ENCODE measurements around the gene SHROOM3. TPM values are rescaled to one million over a fixed set of nuclear protein-coding genes. Genes with fewer than 3 reads are reported as not detected.

The SHROOM3 gene
- total and polyA plus RNA-seq, 4 donors = 4.7 to 25.8 (median 8.7) TPM

DNA sequence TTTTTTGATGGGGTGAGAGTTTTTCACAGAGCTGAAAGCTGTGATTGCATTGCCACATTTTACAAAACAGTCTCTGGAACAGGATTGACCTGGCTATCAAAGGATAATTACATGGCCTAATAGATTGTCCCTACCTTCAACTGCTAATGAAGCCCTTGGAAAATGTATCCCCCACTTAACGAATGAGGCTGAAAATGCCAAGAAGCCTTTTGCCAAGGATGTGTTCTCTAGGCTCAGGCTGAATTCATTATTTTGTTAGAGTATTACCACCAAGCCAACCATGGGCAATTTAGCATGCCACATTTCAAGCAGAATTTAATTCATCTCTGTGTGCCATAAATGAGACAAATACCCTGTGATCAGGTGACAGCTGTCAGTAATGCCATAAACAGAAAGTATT is 35.5 kb downstream of the SHROOM3 start:
- no peak overlapping the region for H3K27ac ChIP-seq (ENCODE audit: low read depth in 1 of 2, low read length in 2 of 2)
- 96% methylated on average over 1 of the region's 1 CpG for WGBS
- peaks cover 0 to 8% (median 4%) of the 10 kb centered on the region in 4 donors for H3K4me1 ChIP-seq (ENCODE audit: control insufficient read depth in 4 of 4, insufficient read depth in 4 of 4, low read length in 3 of 4)
- no peak for DNase-seq (ENCODE audit: low spot score)
- no peak overlapping the region for H3K4me3 ChIP-seq (ENCODE audit: low read depth in 1 of 3, low read length in 3 of 3)
- TF ChIP-seq, protein P1, sequence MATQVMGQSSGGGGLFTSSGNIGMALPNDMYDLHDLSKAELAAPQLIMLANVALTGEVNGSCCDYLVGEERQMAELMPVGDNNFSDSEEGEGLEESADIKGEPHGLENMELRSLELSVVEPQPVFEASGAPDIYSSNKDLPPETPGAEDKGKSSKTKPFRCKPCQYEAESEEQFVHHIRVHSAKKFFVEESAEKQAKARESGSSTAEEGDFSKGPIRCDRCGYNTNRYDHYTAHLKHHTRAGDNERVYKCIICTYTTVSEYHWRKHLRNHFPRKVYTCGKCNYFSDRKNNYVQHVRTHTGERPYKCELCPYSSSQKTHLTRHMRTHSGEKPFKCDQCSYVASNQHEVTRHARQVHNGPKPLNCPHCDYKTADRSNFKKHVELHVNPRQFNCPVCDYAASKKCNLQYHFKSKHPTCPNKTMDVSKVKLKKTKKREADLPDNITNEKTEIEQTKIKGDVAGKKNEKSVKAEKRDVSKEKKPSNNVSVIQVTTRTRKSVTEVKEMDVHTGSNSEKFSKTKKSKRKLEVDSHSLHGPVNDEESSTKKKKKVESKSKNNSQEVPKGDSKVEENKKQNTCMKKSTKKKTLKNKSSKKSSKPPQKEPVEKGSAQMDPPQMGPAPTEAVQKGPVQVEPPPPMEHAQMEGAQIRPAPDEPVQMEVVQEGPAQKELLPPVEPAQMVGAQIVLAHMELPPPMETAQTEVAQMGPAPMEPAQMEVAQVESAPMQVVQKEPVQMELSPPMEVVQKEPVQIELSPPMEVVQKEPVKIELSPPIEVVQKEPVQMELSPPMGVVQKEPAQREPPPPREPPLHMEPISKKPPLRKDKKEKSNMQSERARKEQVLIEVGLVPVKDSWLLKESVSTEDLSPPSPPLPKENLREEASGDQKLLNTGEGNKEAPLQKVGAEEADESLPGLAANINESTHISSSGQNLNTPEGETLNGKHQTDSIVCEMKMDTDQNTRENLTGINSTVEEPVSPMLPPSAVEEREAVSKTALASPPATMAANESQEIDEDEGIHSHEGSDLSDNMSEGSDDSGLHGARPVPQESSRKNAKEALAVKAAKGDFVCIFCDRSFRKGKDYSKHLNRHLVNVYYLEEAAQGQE (IDR thresholded peaks at IDR 0.05) = no peak
- TF ChIP-seq RAD21 (IDR thresholded peaks at IDR 0.05) (no peak), NR2F2 (IDR thresholded peaks at IDR 0.05) (no peak), GABPA (IDR thresholded peaks at IDR 0.05 in 1 of 2, conservative IDR thresholded peaks at IDR 0.05 in 1 of 2) (no peak), FOXA2 (IDR thresholded peaks at IDR 0.05) (no peak), EGR1 (IDR thresholded peaks at IDR 0.05; ENCODE audit: low read depth in 2 of 2) (no peak), JUND (IDR thresholded peaks at IDR 0.05) (no peak), FOXA1 (IDR thresholded peaks at IDR 0.05) (no peak)
- TF ChIP-seq, protein P2, sequence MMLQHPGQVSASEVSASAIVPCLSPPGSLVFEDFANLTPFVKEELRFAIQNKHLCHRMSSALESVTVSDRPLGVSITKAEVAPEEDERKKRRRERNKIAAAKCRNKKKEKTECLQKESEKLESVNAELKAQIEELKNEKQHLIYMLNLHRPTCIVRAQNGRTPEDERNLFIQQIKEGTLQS (IDR thresholded peaks at IDR 0.05) = no peak
- H3K9ac ChIP-seq (ENCODE audit: low read depth in 1 of 2, low read length in 2 of 2) = no peak overlapping the region
- H3K36me3 ChIP-seq (ENCODE audit: control insufficient read depth in 4 of 4, insufficient read depth in 3 of 4, low read depth in 1 of 4, low read length in 3 of 4) = no peaks in the 10 kb centered on the region
- H3K27me3 ChIP-seq (ENCODE audit: control insufficient read depth in 4 of 4, insufficient read depth in 4 of 4, low read length in 3 of 4) = no peaks in the 10 kb centered on the region
- no peaks in the 10 kb centered on the region for H3K9me3 ChIP-seq (ENCODE audit: control insufficient read depth in 4 of 4, low read length in 3 of 4)

GRCh38 chr4:76476571-76476970 is 41.5 kb downstream of the SHROOM3 start:
- 97% methylated on average over 1 of the region's 1 CpG for WGBS
- Histone ChIP-seq H3K27ac (ENCODE audit: low read depth in 1 of 2, low read length in 2 of 2) (no peak overlapping the region), H3K27me3 (ENCODE audit: control insufficient read depth in 4 of 4, insufficient read depth in 4 of 4, low read length in 3 of 4) (no peaks in the 10 kb centered on the region), H3K4me3 (ENCODE audit: low read depth in 1 of 3, low read length in 3 of 3) (no peak overlapping the region), H3K36me3 (ENCODE audit: control insufficient read depth in 4 of 4, insufficient read depth in 3 of 4, low read depth in 1 of 4, low read length in 3 of 4) (peaks cover 0 to 1% (median 0%) of the 10 kb centered on the region in 4 donors), H3K4me1 (ENCODE audit: control insufficient read depth in 4 of 4, insufficient read depth in 4 of 4, low read length in 3 of 4) (no peaks in the 10 kb centered on the region), H3K9ac (ENCODE audit: low read depth in 1 of 2, low read length in 2 of 2) (no peak overlapping the region), H3K9me3 (ENCODE audit: control insufficient read depth in 4 of 4, low read length in 3 of 4) (peaks cover 0 to 3% (median 0%) of the 10 kb centered on the region in 4 donors)
- no peak for DNase-seq (ENCODE audit: low spot score)
- TF ChIP-seq GABPA (IDR thresholded peaks at IDR 0.05 in 1 of 2, conservative IDR thresholded peaks at IDR 0.05 in 1 of 2) (no peak), NR2F2 (IDR thresholded peaks at IDR 0.05) (no peak), FOXA2 (IDR thresholded peaks at IDR 0.05) (no peak), TAF1 (conservative IDR thresholded peaks at IDR 0.05) (no peak), ZBTB33 (IDR thresholded peaks at IDR 0.05) (no peak), EGR1 (IDR thresholded peaks at IDR 0.05; ENCODE audit: low read depth in 2 of 2) (no peak), SP1 (IDR thresholded peaks at IDR 0.05) (no peak), HNF4G (IDR thresholded peaks at IDR 0.05) (no peak)
- TF ChIP-seq, protein P3, sequence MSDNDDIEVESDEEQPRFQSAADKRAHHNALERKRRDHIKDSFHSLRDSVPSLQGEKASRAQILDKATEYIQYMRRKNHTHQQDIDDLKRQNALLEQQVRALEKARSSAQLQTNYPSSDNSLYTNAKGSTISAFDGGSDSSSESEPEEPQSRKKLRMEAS (IDR thresholded peaks at IDR 0.05) = no peak
- TF ChIP-seq, protein P1 (IDR thresholded peaks at IDR 0.05) = no peak

All from liver (tissue), 9 donors.